HG03064 (cell line): ENCODE data around the gene SEPHS2.
"Not testable (repeated sequence)": the region's sequence is repeated elsewhere in the genome, so short reads cannot be mapped to it uniquely, and the experiment has no call there.

Source experiments
- ATAC-seq: cut with Tn5 transposase; IDR thresholded peaks from one replicate; pipeline ENCODE4 v1.9.1; 2021; ENCODE audit warnings: low read depth; ENCODE audit not compliant: unreplicated experiment

Gene SEPHS2, protein sequence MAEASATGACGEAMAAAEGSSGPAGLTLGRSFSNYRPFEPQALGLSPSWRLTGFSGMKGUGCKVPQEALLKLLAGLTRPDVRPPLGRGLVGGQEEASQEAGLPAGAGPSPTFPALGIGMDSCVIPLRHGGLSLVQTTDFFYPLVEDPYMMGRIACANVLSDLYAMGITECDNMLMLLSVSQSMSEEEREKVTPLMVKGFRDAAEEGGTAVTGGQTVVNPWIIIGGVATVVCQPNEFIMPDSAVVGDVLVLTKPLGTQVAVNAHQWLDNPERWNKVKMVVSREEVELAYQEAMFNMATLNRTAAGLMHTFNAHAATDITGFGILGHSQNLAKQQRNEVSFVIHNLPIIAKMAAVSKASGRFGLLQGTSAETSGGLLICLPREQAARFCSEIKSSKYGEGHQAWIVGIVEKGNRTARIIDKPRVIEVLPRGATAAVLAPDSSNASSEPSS

DNA sequence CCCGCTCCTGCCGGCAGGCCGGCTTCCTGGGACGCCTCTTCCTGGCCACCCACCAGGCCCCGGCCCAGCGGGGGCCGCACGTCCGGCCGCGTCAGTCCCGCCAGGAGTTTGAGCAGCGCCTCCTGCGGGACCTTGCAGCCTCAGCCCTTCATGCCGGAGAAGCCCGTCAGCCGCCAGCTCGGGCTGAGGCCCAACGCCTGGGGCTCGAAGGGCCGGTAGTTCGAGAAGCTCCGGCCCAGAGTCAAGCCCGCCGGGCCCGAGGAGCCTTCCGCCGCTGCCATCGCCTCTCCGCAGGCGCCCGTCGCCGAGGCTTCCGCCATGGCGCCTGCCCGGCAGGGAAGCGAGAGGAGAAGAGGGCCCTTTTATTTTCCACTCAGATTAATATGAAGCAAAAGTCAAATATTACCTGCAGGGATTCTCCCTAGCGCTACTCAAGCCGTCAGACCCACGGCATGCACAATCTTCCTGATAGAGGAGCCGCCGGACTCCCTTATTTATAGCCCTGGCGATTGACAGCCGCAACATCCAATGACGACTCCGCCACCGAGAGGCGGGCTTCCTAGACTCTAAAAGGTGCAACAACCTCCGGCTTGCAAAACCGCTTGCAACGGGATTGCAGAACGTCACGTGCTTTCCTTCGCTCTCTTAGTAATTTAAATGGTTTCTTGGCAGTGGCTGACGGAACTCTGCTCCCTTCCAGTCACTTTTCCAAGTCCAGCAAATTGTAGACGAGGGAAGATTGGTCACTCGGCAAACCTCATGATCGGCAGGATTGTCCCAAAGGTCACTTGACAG lies at the start of gene SEPHS2:
Gene SEPHS2, minus strand, starts transcription at position 467 of the 795 bp plus-strand sequence. Its CDS starts 147 bp downstream, at position 320.
- ATAC-seq: peak; percentile 75

DNA sequence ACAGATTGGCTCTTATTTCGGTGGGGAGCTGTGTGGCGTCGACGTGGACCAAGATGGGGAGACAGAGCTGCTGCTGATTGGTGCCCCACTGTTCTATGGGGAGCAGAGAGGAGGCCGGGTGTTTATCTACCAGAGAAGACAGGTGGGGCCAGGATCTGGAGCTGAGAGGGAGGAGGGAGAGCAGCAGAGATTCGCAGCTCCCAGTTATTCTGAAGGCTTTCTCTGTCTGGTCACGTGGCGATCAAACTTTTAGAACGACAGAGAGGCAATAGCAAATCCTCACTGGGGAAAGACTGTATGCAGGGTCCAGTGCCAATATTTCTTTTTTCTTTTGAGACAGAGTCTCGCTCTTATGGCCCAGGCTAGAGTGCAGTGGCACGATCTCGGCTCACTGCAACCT lies 49.0 kb upstream of the SEPHS2 start:
- ATAC-seq: no peak

DNA sequence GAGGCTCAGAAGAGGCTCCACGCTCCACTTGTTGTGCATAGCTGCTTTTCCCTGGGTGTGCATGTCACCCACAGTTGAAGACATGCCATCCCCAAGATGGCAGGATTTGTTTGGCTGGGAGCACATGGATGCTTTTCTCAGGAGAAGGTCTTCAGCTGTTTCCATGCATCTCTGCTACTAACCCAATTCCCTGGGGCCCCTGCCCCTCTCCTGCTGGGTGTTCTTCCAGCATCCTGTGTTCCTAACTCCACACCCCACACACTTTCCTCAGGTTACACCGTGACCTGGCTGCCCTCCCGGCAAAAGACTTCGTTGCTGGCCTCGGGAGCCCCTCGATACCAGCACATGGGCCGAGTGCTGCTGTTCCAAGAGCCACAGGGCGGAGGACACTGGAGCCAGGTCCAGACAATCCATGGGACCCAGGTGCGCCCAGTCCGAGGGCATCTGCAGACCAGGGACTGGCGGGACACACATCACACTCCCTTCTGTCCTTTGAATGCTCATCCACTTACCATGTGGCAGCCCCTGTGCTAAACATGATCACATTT lies 48.3 kb upstream of the SEPHS2 start:
- ATAC-seq: no peak

DNA sequence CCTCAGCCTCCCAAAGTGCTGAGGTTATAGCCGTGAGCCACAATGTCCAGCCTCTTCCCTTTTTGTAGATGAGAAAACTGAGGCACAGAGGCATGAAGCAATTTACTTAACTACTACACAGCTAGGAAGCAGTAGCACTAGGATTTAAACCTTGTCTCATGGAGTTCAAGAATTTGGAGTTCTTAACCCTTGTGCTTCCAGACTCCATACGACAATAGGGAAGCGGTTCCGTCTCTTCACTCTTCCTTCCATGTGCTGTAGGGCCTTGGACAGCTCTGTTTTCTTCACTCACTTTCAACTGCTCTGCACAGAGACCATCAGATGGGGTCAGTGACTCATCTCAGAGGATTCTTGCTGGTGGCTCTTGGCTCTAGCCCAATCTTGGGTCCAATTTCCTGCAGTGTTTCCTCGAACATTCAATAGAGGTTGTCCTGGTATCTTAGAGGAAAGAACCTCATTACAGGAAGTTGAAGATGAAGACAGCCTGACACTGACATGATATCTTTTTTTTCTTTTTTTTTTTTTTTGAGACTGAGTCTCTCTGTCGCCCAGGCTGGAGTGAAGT lies 46.2 kb upstream of the SEPHS2 start:
- ATAC-seq: no peak

DNA sequence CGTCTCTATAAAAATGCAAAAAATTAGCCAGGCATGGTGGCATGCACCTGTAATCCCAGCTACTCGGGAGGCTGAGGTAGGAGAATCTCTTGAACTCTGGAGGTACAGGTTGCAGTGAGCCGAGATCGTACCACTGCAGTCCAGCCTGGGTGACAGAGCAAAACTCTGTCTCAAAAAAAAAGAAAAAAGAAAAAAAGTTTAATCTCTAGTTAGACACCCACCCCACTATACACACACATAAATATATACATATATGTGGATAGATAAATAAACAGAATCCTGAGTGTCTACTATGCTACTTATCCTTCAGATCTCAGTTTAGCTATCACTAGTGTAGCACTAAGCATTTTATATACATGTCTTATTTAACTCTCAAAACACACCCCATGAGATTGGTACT lies 45.6 kb upstream of the SEPHS2 start:
- ATAC-seq: no peak

DNA sequence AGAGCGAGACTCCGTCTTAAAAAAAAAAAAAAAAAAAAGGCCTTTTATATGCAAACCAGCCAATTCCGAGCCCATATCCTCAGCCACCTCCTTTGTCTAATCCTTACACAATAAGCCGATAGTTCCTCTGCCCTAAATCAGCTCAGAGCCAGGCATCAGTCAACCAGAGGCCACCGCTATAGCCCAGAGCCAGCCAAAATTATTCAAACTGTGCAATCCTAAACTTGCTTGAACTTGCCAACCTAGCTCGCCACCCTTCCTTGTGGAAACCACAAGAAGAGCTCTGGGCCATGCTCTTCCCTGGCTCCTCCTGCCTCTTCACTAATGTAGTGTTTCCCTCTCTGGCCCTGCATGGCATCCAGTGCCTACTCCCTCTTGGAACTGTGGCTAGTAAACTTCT lies 44.5 kb upstream of the SEPHS2 start:
- ATAC-seq: no peak

DNA sequence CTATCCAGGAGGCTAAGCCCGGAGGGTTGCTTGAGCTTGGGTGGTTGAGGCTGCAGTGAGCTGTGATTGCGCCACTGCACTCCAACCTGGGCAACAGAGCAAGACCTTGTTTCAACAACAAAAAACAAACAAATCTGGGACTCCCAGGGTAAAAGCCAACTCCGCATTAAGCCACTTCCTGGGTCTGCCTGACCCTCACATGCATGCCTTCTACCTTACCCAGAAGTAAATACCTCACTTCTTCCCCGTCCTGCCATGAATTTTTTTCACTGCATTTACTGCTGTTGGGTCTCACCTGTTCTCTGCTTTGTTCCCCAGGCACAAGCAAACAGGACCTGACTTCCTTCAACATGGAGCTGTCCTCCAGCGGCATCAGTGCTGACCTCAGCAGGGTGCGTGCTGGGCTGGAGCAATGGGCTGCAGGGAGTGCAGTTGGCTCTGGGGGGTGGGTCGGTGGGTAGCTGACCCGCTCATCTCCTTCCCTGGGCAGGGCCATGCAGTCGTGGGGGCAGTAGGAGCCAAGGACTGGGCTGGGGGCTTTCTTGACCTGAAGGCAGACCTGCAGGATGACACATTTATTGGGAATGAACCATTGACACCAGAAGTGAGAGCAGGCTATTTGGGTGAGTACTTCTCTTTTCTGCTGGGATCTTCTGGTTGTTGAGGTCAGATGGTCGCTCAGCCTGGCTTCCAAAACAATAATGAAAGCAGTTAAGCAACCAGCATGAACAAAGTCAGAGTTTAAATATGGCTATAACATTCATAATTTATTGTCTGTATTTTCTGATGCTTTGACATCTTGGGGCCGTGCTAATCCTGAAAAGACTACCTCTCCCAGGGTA lies 43.3 kb upstream of the SEPHS2 start:
- no peak for ATAC-seq

DNA sequence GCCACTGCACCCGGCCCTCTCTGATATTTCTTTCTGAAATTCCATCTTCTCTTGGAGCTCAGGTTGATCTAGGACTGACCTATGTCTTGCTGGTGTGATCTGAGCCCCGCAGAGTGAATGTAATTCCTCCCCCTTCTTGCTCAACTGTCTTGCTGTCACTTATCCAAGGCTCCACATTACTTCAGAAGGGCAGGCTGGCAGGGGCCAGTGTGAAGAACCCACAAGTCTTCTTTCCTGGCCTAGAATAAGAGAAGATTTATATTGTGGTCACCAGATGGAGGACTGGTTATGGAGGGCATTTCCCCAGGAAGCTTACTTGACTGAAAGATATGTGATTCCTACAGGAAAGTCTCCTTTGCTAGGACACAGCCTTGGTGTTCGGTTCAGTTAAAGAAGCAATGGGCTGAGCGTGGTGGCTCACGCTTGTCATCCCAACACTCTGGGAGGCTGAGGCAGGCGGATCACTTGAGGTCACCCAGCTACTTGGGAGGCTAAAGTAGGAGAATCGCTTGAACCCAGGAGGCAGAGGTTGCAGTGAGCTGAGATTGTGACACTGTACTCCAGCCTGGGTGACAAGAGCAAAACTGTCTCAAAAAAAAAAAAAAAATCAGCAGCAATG lies 40.3 kb upstream of the SEPHS2 start:
- ATAC-seq: no peak

DNA sequence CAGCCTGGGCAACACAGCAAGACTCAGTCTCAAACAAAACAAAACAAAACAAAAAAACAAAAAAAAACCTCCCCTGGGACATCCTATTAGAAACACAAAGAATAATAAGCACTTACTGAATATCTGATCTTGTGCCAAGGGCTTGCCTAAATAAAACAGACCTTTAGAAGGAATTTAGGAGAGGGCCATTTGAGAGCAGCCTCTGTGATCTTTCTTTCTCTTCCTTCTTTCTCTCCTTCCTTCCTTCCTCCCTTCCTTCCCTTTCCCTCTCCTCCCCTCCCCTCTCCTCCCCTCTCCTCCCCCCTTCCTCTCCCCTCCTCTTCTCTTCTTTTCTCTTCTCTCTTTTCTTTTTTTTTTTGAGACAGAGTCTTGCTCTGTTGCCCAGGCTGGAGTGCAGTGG lies 39.2 kb upstream of the SEPHS2 start:
- no peak for ATAC-seq

DNA sequence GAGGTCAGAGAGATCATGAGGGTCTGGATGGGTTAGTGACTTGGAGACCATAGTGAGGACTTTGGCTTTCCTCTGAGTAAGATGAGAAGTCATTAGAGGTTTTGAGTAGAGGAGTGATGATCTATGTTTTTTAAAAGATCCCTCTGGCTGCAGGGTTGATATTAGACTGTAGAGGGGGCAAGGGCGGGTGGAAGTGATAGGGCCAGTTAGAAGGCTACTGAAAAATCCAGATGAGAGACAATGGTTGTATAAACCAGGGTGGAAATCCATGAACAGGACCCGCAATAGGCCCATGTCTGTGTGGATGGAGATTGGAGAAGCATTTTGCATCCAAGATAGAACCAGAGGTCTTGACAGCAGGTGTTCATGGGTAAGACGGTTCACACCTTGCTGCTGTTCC lies 36.7 kb upstream of the SEPHS2 start:
- no peak for ATAC-seq

DNA sequence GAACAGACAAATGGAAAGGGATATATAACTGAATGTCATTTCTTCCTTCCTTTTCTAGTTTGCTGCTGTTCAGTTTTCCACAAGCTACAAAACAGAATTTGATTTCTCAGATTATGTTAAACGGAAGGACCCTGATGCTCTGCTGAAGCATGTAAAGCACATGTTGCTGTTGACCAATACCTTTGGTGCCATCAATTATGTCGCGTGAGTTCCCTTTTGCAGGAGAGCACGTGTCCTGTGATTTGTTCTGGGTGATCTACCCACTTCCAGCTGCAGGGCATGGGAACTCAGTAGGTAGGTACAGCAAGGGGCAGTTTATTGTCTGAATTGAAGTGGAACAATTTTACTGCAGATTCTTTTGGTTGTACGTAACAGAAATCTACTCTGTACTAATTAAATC lies 35.7 kb upstream of the SEPHS2 start:
- no peak for ATAC-seq

DNA sequence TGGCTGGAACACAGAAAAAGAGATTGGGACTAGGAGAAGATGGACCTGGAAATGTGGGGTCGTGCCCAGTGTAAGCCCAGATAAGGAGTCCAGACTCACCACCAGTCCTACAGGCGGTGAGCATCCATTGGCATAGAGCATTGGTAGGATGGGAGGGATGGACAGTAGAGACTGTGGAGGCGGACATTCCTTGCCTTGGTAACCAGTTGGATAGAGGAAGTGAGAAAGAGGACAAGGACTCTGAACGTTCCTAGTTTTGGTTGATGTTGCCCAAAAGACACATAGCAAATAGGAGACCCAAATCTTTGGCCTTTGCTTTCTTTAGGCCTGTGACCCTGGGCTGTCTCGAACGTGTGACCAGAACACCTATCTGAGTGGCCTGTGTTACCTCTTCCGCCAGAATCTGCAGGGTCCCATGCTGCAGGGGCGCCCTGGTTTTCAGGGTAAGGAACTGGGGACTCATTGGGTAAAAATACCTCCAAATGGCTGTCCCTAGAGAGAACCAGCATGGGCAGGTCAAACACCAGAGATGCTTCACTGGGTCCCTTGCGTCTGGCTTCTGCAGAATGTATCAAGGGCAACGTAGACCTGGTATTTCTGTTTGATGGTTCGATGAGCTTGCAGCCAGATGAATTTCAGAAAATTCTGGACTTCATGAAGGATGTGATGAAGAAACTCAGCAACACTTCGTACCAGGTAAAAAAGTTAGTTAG lies 33.2 kb upstream of the SEPHS2 start:
- ATAC-seq: no peak

DNA sequence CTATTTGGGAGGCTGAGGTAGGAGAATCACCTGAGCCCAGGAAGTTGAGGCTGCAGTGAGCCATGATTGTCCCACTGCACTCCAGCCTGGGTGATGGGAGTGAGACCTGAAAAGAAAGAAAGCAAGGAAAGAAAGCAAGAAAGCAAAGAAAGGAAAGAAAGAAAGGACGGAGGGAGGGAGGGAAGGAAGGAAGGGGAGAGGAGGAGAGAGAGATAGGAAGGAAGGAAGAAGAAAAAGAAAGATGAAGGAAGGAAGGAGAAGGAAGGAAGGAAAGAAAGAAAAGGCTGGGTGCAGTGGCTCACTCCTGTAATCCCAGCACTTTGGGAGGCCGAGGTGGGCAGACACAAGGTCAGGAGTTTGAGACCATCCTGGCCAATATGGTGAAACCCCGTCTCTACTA lies 32.1 kb upstream of the SEPHS2 start:
- not testable (repeated sequence) for ATAC-seq

DNA sequence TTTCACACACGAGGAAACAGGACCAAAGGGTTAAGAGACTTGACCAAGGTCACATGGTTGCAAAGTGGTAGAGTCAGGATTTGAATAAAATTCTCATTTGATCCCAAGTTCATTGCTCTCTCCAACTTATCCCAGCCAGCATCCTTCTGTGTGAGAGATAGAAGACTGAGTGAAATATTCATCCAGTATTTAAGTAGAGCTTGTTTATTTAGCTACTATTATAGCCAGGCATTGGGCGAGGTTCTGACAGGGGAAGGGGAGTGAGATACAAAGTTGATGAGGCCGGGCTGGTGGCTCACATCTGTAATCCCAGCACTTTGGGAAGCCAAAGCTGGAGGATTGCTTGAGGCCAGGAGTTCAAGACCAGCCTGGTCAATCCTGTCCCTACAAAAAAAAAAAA lies 31.3 kb upstream of the SEPHS2 start:
- no peak for ATAC-seq

DNA sequence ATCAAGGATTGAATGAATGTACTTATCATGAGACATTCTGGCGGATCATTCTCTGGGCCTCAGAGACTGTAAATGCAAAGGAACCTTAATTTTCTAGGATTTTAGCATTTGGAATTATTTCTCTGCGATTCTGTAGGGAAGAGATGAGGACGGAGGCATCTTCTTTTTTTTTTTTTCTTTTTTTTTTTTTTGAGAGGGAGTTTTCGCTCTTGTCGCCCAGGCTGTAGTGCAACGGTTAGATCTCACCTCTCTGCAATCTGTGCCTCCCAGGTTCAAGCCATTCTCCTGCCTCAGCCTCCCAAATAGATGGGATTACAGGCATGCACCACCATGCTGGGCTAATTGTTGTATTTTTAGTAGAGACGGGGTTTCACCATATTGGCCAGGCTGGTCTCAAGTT lies 29.0 kb upstream of the SEPHS2 start:
- ATAC-seq: no peak

DNA sequence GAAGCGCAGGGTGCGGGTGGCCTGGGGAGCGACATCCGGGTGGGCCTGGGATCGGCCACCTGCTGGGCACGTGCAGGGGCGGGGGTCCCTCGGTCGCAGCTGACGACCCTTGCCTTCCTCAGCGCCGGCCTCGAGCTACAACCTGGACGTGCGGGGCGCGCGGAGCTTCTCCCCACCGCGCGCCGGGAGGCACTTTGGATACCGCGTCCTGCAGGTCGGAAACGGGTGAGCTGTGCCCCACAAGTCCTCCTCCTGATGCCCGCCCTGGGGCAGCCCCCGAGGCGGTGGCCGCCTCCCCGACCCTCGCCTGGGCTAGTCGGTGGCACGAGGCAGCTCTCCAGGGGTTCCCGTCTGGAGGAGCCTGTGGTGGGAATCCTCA lies 28.4 kb upstream of the SEPHS2 start:
- no peak for ATAC-seq

DNA sequence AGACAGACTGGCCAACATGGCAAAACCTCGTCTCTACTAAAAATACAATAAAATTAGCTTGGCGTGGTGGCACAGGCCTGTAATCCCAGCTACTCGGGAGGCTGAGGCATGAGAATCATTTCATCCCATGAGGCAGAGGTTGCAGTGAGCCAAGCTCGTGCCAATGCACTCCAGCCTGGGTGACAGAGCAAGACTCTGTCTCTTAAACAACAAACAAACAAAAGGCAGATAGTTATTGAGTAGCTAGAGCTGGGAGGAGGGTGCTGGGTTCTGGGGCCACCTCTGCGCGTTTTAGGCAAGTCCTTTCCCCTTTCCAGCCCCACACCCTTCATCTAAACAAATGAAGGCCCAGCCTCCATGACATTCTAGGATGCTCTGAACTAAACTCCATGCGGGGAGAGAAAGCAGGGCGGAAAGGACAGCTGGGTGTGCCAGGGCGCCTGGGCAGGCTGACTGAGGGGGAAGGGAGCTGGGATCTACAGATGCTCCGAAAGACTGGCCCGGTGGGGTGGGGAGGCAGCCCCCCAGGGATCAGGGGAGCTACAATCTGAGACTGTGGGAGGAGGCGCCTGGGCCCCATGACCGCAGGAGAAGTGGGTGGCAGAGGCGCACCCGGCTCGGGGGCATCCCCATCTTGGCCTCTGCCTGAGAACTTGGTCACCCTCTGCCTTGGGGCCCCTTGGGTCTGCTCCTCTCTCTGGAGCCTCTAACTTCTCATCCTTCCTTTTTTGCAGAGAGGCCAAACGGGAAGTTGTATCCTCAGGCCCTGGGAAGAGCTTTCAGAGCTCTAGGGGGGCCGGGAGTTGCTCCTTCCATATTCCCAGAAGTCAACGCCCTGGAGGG lies 27.8 kb upstream of the SEPHS2 start:
- no peak for ATAC-seq

DNA sequence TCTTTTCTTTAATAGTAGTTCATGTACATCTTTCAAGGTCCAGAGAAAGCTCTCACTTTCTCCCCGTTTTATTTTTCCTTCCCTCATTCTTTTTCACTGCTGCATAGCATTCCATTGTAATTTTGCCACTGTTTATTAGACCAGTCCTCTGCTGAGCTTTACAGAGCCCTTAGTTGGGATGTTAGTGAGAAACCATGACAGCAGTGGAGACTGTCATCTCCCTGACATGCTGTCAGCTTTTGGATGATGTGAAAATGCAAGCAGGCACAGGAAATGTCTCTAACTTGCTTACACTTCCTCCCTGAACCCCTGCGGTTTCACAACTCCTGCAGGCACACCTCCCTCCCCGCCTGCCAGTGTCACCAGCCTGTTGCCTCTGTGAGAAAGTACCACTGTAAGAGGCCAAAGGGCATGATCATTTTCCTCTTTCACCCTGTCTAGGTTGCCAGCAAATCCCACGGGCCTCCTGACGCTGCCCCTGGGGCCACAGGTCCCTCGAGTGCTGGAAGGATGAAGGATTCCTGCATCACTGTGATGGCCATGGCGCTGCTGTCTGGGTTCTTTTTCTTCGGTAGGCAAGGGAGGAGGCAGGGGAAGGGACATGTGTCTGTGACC lies 26.8 kb upstream of the SEPHS2 start, which contains the start of gene ITGAL:
Gene ITGAL, plus strand, starts transcription at position 415 of the 615 bp plus-strand sequence. Its CDS starts 96 bp downstream, at position 511.
- peak; percentile 47 for ATAC-seq
